Neutrophil (primary cell): ENCODE data around the gene MOGAT2.

ENCODE experiments used
- H3K27ac ChIP-seq: fragments of 200-600 bp; sonication (generic); 2 replicates; pipeline ENCODE4 v1.5.1; 2016; ENCODE audit warnings: mild to moderate bottlenecking, moderate library complexity
- H3K27me3 ChIP-seq: fragments of 200-600 bp; sonication (generic); 2 replicates; pipeline ENCODE4 v1.6.0; 2016; ENCODE audit warnings: mild to moderate bottlenecking
- H3K36me3 ChIP-seq: fragments of 200-600 bp; sonication (generic); 2 replicates; pipeline ENCODE4 v1.5.1; 2017
- H3K4me1 ChIP-seq, 2 experiments: fragments of 200-600 bp in 1 of 2; sonication (generic) in 1 of 2; 1 replicate in 1 of 2; 2 replicates in 1 of 2; pipeline versions ENCODE4 v1.5.1 to v1.6.1; 2013 to 2016; ENCODE audit warnings: low read depth in 1 of 2, low read length in 1 of 2, mild to moderate bottlenecking in 1 of 2, moderate library complexity in 1 of 2; ENCODE audit not compliant: control insufficient read depth in 1 of 2, insufficient read depth in 1 of 2
- H3K4me3 ChIP-seq, 2 experiments: fragments of 200-600 bp in 1 of 2; sonication (generic) in 1 of 2; 1 replicate in 1 of 2; 2 replicates in 1 of 2; pipeline ENCODE4 v1.5.1; 2013 to 2016; ENCODE audit warnings: low read depth in 1 of 2, low read length in 1 of 2, mild to moderate bottlenecking in 1 of 2, moderate library complexity in 1 of 2
- H3K9me3 ChIP-seq: fragments of 200-600 bp; sonication (generic); 2 replicates; pipeline ENCODE4 v1.5.1; 2016
- TF ChIP-seq, protein P1 (sequence below): fragments of 200-600 bp; sonication (generic); IDR thresholded peaks from 2 replicates; pipeline ENCODE4 v1.5.1; 2016; ENCODE audit warnings: antibody characterized with exemption

MOGAT2 gene

DNA sequence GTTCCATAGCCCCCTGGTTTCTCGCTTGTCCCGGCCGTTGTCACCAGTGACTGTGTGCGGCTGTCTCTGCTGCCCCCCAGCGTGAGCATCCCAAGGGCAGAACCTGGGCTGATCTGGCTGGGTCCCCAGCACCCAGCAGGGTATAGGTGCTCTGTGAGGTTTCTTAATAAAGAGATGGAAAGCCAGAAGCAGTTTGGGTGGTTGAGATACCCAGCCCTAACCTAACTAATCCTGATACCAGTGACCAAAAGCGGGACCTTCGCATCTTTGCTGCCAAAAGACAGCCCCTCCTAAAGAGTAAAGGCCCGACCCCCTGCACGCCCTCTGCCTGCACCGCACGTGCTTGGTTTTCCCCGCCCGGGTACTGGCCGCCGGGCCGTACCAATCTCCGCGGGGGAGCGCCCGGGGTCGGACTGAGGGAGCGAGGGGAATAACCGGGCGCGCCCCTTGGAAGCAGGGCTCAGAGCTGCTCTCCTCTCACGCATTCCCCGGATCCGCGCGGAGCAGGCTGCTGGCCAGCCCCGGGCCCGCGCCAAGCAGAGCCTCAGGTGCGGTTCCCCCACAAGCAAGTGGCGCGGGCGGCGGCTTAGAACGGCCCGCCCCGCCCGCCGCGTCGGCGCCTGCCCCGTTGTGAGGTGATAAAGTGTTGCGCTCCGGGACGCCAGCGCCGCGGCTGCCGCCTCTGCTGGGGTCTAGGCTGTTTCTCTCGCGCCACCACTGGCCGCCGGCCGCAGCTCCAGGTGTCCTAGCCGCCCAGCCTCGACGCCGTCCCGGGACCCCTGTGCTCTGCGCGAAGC is 50.7 kb downstream of the MOGAT2 start, which contains the start of gene DGAT2:
Gene DGAT2 (plus strand): TSS at position 667 of the 797 bp plus-strand sequence. CDS start 214 bp downstream, outside the sequence.
- no peaks in the 10 kb centered on the region for H3K27me3 ChIP-seq
- H3K36me3 ChIP-seq: no peaks in the 10 kb centered on the region
- peak within 1 kb of the TSS; percentile 99 for H3K27ac ChIP-seq
- H3K4me3 ChIP-seq: peak within 1 kb of the TSS; percentile 77 to 95
- TF ChIP-seq, protein P1, sequence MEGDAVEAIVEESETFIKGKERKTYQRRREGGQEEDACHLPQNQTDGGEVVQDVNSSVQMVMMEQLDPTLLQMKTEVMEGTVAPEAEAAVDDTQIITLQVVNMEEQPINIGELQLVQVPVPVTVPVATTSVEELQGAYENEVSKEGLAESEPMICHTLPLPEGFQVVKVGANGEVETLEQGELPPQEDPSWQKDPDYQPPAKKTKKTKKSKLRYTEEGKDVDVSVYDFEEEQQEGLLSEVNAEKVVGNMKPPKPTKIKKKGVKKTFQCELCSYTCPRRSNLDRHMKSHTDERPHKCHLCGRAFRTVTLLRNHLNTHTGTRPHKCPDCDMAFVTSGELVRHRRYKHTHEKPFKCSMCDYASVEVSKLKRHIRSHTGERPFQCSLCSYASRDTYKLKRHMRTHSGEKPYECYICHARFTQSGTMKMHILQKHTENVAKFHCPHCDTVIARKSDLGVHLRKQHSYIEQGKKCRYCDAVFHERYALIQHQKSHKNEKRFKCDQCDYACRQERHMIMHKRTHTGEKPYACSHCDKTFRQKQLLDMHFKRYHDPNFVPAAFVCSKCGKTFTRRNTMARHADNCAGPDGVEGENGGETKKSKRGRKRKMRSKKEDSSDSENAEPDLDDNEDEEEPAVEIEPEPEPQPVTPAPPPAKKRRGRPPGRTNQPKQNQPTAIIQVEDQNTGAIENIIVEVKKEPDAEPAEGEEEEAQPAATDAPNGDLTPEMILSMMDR: peak; percentile 59
- peaks cover 55 to 59% of the 10 kb centered on the region in 2 experiments for H3K4me1 ChIP-seq
- H3K9me3 ChIP-seq: no peaks in the 10 kb centered on the region

DNA sequence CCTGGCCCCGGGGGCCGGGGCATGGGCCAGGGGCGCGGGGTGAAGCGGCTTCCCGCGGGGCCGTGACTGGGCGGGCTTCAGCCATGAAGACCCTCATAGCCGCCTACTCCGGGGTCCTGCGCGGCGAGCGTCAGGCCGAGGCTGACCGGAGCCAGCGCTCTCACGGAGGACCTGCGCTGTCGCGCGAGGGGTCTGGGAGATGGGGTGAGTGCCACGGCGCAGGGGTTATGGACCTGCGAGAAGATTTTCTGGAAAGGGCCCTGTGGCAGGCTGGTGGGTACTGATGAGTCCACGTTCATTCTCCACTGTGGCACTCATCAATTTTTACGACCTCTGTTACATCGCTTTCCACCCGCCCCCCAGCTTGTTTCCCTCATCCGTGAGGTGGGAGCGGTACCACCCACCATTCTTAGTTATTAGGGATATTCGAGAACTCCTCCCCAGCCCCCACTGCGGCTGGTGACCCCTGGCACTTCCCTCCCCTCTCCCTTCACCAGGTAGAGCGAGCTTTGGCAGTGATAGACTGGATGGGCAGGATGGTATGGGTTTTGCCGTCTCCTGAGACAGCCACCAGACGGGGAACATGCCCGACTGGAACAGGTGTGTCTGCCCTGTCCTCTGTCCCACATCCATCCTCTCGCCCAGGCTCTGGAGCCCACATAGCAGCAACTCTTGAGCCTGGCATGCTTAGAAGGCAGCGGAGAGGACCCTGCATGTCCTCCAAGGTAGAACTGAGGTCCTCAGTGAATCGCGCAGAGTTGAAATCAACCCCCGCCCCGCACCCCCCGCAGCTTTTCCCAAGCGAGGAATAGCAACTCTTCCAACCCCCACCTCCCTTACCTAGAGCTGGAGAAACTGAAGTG is 51.5 kb downstream of the MOGAT2 start:
- TF ChIP-seq, protein P1: no peak
- Histone ChIP-seq H3K27me3 (no peaks in the 10 kb centered on the region), H3K4me1 (peaks cover 55 to 59% of the 10 kb centered on the region in 2 experiments), H3K27ac (peak overlapping the region; percentile 99), H3K9me3 (no peaks in the 10 kb centered on the region), H3K36me3 (no peaks in the 10 kb centered on the region), H3K4me3 (peak overlapping the region; percentile 77 to 95)

GRCh38 chr11:75770102-75770501 is 52.5 kb downstream of the MOGAT2 start:
- H3K4me1 ChIP-seq: peaks cover 63% of the 10 kb centered on the region in 2 experiments
- H3K27me3 ChIP-seq: no peaks in the 10 kb centered on the region
- TF ChIP-seq, protein P1: no peak
- peaks cover 5% of the 10 kb centered on the region for H3K36me3 ChIP-seq
- peak overlapping the region; percentile 77 to 95 for H3K4me3 ChIP-seq
- no peaks in the 10 kb centered on the region for H3K9me3 ChIP-seq
- peak overlapping the region; percentile 99 for H3K27ac ChIP-seq

GRCh38 chr11:75771646-75772410 is 54.2 kb downstream of the MOGAT2 start:
- H3K36me3 ChIP-seq: peaks cover 20% of the 10 kb centered on the region
- TF ChIP-seq, protein P1: peak; percentile 14
- peak overlapping the region; percentile 99 for H3K27ac ChIP-seq
- H3K4me3 ChIP-seq: peak overlapping the region; percentile 77 to 95
- H3K9me3 ChIP-seq: no peaks in the 10 kb centered on the region
- no peaks in the 10 kb centered on the region for H3K27me3 ChIP-seq
- peaks cover 80% of the 10 kb centered on the region in 2 experiments for H3K4me1 ChIP-seq
